Parathyroid adenoma (tissue), 2 donors: Measurements from ENCODE around the gene TRUB2.

ENCODE experiments used
- H2AFZ ChIP-seq: fragments of 300-600 bp; sonication (generic); one replicate; pipeline ENCODE4 v1.7.0; 2017; ENCODE audit warnings: antibody characterized with exemption, mild to moderate bottlenecking
- H3K27ac ChIP-seq: fragments of 300-600 bp; sonication (generic); one replicate; pipeline ENCODE4 v1.7.0; 2017
- H3K27me3 ChIP-seq: fragments of 300-600 bp; sonication (generic); one replicate; pipeline ENCODE4 v1.7.0; 2017; ENCODE audit warnings: low read length; ENCODE audit not compliant: control insufficient read depth, insufficient read depth
- H3K36me3 ChIP-seq: fragments of 300-600 bp; sonication (generic); one replicate; pipeline ENCODE4 v1.7.0; 2017; ENCODE audit warnings: low read length; ENCODE audit not compliant: control insufficient read depth, insufficient read depth
- H3K4me1 ChIP-seq: fragments of 300-600 bp; sonication (generic); one replicate; pipeline ENCODE4 v1.7.0; 2017; ENCODE audit warnings: control low read depth
- H3K4me2 ChIP-seq: fragments of 300-600 bp; sonication (generic); one replicate; pipeline ENCODE4 v1.7.0; 2017; ENCODE audit warnings: low read length
- H3K4me3 ChIP-seq: fragments of 300-600 bp; sonication (generic); one replicate; pipeline ENCODE4 v1.7.0; 2017; ENCODE audit warnings: low read depth, low read length
- H3K79me2 ChIP-seq: fragments of 300-600 bp; sonication (generic); one replicate; pipeline ENCODE4 v1.7.0; 2017; ENCODE audit warnings: control low read depth
- H3K9ac ChIP-seq: fragments of 300-600 bp; sonication (generic); one replicate; pipeline ENCODE4 v1.7.0; 2017; ENCODE audit warnings: mild to moderate bottlenecking
- H3K9me3 ChIP-seq: fragments of 300-600 bp; sonication (generic); one replicate; pipeline ENCODE4 v1.7.0; 2017; ENCODE audit warnings: low read length; ENCODE audit not compliant: control insufficient read depth
- TF ChIP-seq, protein P1 (sequence below): fragments of 300-600 bp; sonication (generic); IDR thresholded peaks from one replicate; pipeline ENCODE4 v1.7.0; 2017; ENCODE audit warnings: antibody characterized with exemption, mild to moderate bottlenecking
- donor health status: primary hyperparathyroidism.

The TRUB2 gene

DNA sequence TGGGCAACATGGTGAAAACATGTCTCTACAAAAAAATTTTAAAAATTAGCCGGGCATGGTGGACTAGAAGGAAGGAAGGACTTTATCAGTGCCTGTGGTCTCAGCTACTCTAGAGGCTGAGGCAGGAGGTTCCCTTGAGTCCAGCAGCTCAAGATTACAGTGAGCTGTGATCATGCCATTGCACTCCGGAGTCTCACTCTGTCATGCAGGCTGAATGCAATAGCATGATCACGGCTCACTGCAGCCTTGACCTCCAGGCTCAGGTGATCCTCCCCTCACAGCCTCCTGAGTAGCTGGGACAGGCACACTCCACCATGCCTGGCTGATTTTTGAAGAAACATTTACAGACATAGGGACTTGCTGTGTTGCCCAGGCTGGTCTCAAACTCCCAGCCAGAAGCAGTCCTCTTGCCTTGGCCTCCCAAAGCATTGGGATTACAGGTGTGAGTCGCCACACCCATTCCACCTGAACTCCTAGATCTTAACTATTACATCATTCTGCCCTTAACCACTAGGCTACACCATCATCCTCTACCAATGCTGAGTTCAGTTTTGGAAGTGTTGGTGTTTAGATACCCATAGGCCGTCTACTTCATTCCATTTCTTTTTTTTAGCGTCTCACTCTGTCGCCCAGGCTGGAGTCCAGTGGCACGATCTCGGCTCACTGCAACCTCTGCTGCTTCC, 46.9 kb upstream of the TRUB2 start:
- TF ChIP-seq, protein P1, sequence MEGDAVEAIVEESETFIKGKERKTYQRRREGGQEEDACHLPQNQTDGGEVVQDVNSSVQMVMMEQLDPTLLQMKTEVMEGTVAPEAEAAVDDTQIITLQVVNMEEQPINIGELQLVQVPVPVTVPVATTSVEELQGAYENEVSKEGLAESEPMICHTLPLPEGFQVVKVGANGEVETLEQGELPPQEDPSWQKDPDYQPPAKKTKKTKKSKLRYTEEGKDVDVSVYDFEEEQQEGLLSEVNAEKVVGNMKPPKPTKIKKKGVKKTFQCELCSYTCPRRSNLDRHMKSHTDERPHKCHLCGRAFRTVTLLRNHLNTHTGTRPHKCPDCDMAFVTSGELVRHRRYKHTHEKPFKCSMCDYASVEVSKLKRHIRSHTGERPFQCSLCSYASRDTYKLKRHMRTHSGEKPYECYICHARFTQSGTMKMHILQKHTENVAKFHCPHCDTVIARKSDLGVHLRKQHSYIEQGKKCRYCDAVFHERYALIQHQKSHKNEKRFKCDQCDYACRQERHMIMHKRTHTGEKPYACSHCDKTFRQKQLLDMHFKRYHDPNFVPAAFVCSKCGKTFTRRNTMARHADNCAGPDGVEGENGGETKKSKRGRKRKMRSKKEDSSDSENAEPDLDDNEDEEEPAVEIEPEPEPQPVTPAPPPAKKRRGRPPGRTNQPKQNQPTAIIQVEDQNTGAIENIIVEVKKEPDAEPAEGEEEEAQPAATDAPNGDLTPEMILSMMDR, result no peak
- Histone ChIP-seq H2AFZ (no peak overlapping the region), H3K79me2 (peaks cover 2% of the 10 kb centered on the region), H3K4me2 (no peak overlapping the region), H3K4me1 (peaks cover 3% of the 10 kb centered on the region), H3K9ac (no peak overlapping the region), H3K4me3 (no peak overlapping the region), H3K9me3 (no peaks in the 10 kb centered on the region), H3K36me3 (no peaks in the 10 kb centered on the region), H3K27me3 (no peaks in the 10 kb centered on the region), H3K27ac (no peak overlapping the region)

GRCh38 chr9:128365525-128365924, 43.3 kb upstream of the TRUB2 start:
- no peak overlapping the region for H3K9ac ChIP-seq
- no peak overlapping the region for H3K4me3 ChIP-seq
- no peaks in the 10 kb centered on the region for H3K9me3 ChIP-seq
- no peaks in the 10 kb centered on the region for H3K36me3 ChIP-seq
- no peaks in the 10 kb centered on the region for H3K27me3 ChIP-seq
- H3K4me2 ChIP-seq, result no peak overlapping the region
- no peak overlapping the region for H3K27ac ChIP-seq
- H2AFZ ChIP-seq, result peak overlapping the region; percentile 86
- TF ChIP-seq, protein P1, result no peak
- no peaks in the 10 kb centered on the region for H3K79me2 ChIP-seq
- no peaks in the 10 kb centered on the region for H3K4me1 ChIP-seq

DNA sequence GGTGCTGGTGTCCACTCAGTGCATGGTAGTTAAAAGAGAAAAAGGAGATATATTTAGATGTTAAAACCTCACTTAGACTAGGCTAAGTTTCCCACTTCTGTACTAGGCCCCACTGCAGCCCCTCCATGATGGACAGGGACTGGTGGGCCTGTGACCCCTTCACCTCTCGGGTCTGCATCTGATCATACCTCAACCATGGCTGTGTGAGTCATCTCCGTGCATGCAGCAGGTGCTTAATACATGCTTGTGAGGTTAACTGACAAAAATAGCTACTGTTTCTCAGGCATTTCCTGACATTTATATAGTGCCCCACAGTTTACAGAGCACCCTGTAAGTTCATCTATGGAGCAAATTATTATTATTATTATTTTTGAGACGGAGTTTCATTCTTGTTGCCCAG, 40.5 kb upstream of the TRUB2 start:
- H3K9ac ChIP-seq, result no peak overlapping the region
- no peaks in the 10 kb centered on the region for H3K9me3 ChIP-seq
- H3K4me2 ChIP-seq, result no peak overlapping the region
- H3K36me3 ChIP-seq, result no peaks in the 10 kb centered on the region
- H3K27me3 ChIP-seq, result no peaks in the 10 kb centered on the region
- TF ChIP-seq, protein P1, result no peak
- H2AFZ ChIP-seq, result peak overlapping the region; percentile 87
- no peak overlapping the region for H3K4me3 ChIP-seq
- no peaks in the 10 kb centered on the region for H3K79me2 ChIP-seq
- no peaks in the 10 kb centered on the region for H3K4me1 ChIP-seq
- no peak overlapping the region for H3K27ac ChIP-seq

DNA sequence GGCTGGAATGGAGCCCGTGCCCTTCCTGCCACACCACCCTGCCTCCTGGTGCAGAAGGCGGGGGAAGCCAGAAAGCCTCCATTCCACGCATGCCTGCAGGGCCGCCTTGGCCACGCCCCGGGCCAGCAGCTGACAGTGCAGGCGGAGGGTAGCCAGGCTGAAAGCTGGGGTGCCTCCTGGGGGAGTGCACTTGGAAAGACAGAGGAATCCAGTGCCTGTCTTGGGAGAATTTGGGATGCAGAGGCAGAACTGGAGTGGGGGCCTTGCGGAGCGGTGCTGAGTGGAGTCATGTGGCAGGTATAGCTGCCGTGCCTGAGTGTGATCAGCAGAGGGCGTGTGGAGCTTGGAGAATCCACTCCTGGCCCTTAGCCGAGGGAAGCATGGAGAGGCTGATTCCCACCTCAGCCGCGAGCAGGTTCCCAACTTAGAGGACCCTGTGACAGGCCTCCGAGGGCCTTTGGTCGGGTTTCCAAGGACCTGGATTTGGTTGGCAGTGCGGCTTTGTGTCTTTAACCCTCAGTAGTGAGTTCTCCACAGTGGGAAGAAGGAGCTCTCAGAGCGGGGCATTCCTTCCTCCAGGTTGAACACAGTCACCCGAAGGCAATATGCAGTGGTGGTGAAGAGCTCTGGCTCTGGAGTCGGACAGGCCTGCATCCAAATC, 39.9 kb upstream of the TRUB2 start:
- peak overlapping the region; percentile 100 for H3K4me2 ChIP-seq
- no peaks in the 10 kb centered on the region for H3K9me3 ChIP-seq
- no peaks in the 10 kb centered on the region for H3K4me1 ChIP-seq
- H3K79me2 ChIP-seq, result no peaks in the 10 kb centered on the region
- H3K36me3 ChIP-seq, result no peaks in the 10 kb centered on the region
- no peaks in the 10 kb centered on the region for H3K27me3 ChIP-seq
- TF ChIP-seq, protein P1, result peak; percentile 72
- no peak overlapping the region for H3K9ac ChIP-seq
- peak overlapping the region; percentile 87 for H2AFZ ChIP-seq
- H3K4me3 ChIP-seq, result peak overlapping the region; percentile 59
- H3K27ac ChIP-seq, result peak overlapping the region; percentile 42
